Prostate gland (tissue), 2 donors: ENCODE measurements around the gene DNPH1.

Experiments used
- CTCF ChIP-seq, 4 experiments: fragments of 200-600 bp in 2 of 4; fragments of 450-650 bp in 2 of 4; sonication (generic) in 2 of 4; IDR thresholded peaks; 1 replicate in 3 of 4; 2 replicates in 1 of 4; pipeline ENCODE4 v1.5.1; 2016 to 2019; ENCODE audit warnings: antibody characterized with exemption in 4 of 4, mild to moderate bottlenecking in 2 of 4, moderate library complexity in 2 of 4
- POLR2A ChIP-seq: fragments of 450-650 bp; IDR thresholded peaks from one replicate; pipeline ENCODE4 v1.6.1; 2016; ENCODE audit warnings: antibody characterized with exemption, mild to moderate bottlenecking
- POLR2AphosphoS5 ChIP-seq: sonication (generic); formaldehyde crosslinking; IDR thresholded peaks from one replicate; pipeline ENCODE4 v1.6.1; 2017; ENCODE audit warnings: antibody characterized with exemption

DNA sequence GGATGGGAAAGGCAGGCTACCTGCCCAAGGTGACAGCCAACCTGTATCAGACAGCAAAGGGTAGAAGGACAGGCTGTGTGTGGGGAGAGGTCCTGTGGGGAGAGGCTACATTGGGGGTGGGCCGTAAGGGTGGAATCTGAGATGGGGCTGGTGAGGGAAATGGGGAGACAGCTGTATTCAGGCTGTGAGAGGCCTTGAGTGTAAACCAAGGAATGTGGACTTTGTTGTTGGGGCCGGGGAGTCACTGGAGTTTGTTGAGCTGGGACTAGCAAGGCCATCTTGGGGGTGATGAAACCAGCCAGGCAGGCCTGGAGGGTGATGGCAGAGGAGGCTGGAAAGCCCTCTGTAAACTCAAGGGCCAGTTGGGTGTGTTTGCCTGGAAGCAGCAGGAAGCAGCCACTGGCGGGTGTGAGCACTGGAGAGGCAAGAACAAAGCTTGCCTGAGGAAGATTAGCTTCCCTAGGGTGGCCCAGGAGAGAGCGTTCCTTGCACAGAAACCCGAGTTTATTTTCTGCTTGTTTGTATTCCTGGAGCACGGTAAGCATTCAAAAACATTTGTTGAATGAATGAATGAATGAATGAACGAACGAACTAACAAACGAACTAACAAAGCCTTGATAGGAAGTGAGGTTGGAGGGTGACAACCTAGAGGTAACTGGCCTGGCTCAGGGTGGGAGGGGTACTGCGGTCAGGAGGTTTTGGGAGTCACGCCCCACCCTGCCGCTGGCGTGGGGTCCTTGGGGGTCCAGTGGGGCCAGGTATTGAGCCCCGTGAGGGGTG is 32.9 kb upstream of the DNPH1 start:
- no peak for TF ChIP-seq CTCF (IDR thresholded peaks at IDR 0.05)
- no peak for TF ChIP-seq POLR2A
- no peak for TF ChIP-seq POLR2AphosphoS5
